GM18868 (cell line): ENCODE measurements around the gene SVOPL.

Experiments
- ATAC-seq: cut with Tn5 transposase; IDR thresholded peaks from one replicate; pipeline ENCODE4 v1.9.1; 2021; ENCODE audit warnings: mild to moderate bottlenecking, moderate library complexity; ENCODE audit not compliant: unreplicated experiment

Gene SVOPL

DNA sequence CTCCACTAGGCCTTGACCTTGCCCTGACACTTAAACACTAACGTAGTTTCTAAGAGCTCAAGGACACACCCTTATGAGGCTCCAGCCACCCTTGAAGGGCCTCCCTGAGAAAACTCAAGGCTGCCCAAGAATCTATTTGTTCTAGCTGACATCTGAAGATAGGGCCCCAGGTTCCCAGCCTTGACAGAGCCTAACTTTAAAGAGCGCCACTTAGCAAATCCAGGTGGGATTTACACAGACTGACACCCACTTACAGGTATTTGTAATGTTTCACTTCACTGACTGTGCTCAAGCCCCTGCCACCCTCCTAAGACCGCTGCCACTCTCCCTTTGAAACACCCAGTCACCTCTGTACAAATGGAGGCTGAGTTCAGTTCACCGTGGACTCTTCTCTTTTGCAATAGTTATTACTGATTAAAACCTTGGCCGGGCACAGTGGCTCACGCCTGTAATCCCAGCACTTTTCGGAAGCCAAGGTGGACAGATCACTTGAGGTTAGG lies 90.4 kb downstream of the SVOPL start:
- no peak for ATAC-seq

DNA sequence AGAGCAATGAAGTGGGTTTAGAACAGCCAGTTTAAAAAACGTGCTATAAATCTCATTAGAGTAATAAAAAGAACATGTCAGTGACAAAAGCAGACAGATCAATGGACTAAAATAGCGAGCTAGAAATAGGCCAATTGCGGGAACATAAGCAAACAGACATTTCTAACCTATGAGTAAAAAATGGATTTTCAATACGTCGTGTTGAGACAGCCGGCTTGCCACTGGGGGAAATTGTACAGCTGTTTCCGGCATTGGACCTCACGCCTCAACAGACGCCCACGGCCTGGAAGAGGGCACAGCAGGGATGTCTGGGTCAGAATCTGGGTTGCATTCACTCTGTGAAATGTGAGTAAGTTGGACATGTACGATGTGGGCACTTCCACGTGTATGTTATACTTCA lies 92.9 kb downstream of the SVOPL start:
- ATAC-seq: peak; percentile 92

DNA sequence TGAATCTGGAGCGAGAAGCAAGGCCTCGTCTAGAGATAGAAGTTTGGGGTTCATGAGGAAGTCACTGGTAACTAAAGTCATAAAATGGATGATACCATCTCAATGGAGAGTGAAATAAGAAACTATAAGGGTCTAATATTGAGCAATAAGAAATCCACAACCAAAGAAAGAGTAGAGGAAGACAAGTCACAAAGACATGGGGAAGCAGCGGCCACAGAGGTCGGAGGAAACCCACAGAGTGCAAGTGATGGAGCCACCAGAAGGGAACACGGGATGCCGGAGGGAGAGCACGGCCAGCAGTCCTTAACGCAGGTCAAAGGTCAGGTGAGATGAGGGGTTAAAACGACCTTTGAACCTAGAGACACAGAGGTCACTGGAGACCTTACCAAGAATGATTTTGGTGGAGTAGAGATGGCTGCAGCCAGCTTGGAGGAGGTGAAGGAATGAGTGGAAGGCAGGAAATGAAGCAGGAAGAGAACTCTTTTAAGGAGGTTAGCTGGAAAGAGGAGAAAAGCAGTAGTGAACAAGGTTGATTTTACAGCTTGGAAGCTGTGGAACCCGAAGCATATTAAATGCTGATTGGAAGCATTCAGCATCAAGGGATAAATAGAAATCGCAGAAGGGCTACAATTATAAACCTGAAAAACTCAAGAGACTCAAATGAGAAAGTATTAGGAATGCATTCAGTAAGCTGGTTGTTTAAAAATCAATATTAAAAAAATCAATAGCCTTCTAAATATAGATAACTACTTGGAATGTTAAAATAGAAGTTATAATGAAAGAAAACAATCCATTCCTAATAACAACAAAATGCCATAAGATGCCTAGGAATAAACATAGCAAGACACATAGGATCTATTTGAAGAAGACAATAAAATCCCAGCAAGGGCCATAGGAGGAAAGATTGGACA lies 93.7 kb downstream of the SVOPL start:
- ATAC-seq: no peak

DNA sequence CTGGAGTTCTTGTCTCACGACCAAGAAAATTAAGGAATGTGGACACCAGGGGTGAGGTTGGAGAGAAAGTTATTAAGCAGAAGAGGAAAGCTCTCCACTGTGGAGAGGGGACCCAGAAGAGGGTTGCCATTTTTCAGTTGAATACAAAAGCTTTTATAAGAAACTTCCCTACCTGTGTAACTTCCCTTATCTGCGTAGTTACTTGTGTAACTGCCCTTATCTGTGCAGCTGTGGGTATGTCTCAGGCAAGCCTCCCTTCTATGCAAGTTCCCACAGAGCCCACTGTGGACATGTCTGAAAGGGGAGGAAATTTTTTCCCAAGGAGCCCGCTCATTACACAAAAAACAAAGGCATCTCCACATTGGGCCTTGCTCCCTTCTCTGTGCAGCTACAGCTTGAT lies 94.9 kb downstream of the SVOPL start:
- ATAC-seq: no peak

DNA sequence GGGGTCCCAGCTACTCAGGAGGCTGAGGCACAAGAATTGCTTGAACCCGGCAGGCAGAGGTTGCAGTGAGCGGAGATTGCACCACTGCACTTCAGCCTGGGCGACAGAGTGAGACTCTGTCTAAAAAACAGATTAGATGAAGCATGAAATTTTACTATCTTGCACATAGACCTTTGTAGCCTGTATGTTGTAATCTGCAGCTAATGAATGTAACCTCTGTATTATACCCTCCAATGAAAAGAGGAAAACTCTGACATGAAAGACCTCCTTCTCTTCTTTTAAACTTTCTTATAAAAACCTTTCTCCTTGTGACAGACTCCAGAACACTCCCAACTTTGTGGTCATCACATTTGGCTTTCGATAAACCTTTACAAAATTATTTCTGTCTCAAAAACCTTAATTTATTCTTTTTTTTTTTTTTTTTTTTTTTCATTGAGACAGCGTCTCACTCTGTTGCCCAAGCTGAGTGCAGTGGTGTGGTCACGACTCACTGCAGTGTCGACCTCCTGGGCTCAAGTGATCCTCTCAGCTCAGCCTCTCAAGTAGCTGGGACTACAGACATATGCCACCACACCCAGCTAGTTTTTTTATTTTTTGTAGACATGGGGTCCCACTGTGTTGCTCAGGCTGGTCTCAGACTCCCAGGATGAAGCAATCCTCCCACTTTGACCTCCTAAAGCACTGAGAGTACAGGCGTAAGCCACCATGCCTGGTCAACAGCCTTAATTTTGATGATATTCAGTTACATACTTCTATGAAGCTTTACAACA lies 97.4 kb downstream of the SVOPL start:
- ATAC-seq: no peak

DNA sequence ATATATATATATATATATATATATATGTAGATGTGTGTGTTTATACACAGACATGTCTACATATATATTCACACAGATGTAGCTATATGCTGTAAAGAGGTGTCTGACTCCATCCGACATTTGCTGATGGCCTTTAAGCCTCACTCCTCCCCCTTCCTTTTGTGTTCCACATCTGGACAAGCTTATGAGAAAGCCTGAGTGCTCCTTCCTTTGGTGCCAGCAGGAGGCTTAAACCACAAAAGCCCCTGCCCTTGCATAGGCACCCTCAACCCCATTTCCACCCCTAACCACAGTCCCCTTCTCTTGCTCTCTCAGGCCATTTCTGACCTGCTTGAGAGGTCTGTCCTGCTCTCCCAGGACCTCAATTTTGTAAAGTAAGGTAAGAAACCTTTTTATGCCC lies 98.7 kb downstream of the SVOPL start:
- no peak for ATAC-seq

DNA sequence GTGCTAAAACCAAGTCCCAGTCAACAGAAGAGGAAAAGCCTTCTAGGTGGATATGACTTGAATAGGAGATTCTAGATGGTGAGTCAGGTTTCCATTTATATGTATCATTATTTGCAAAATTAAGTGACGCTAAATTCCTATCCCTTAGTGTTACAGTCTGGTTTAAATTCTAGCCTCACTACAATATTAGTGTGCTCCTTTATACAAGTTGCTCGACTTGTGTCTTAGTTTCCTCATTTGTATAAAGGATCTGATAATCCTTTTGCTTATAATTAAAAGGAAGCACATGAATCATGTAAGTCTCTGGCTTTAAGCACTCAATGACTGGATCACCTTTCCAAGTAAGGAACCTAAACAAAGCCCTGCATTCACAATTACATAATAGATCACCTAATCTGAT lies 105.7 kb downstream of the SVOPL start:
- ATAC-seq: no peak

DNA sequence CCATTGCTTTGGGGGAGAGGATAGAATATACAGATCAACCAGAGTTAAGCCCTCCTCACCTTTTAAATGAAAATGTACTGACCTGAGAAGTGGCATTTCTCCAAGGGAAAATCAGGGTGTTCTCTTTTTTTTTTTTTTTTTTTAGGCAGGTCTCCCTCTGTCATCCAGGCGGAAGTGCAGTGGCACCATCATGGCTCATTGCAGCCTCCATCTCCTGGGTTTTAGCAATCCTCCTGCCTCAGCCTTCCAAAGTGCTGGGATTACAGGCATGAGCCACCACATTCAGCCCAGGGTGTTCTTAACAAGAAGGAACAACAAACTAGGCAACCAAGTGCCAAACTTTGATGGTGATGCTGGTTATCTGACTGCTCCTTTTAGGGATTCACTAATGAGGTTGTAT lies 111.0 kb downstream of the SVOPL start:
- ATAC-seq: no peak

DNA sequence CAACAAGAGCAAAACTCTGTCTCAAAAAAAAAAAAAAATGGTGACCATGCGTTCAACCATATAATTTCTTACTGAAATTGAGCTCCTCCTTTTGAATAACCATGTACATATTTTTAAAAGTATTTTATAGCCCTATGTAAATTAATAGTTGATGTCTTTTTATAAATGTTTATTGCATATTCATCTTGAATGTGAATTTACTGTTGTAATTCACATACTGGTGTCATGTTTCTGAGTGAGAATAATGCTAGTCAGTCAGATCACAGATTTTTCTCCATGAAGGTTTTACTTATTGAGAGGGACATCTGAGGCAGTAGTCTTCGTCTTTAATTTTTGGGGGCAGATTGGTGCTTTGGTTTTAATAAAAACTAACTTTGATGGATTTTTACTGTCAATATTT lies 112.2 kb downstream of the SVOPL start:
- ATAC-seq: no peak

DNA sequence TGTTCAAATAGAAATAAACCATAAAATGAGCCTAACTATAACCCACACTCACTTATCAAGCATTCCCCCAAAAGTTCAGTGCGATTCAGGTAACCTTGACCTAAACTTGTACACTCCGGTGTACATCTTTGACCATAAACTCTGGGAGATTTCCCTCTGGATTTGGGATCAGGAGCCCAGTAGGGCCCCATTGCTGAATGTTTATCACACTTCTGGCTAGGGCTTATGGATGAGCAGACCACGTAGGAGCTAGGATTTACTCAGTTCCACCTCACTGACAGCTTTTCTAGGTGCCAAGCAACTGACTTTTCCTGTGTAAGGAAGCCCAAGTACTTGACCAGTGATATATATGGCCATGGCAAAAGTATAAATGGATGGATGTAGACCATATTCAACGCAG lies 113.7 kb downstream of the SVOPL start:
- ATAC-seq: no peak

DNA sequence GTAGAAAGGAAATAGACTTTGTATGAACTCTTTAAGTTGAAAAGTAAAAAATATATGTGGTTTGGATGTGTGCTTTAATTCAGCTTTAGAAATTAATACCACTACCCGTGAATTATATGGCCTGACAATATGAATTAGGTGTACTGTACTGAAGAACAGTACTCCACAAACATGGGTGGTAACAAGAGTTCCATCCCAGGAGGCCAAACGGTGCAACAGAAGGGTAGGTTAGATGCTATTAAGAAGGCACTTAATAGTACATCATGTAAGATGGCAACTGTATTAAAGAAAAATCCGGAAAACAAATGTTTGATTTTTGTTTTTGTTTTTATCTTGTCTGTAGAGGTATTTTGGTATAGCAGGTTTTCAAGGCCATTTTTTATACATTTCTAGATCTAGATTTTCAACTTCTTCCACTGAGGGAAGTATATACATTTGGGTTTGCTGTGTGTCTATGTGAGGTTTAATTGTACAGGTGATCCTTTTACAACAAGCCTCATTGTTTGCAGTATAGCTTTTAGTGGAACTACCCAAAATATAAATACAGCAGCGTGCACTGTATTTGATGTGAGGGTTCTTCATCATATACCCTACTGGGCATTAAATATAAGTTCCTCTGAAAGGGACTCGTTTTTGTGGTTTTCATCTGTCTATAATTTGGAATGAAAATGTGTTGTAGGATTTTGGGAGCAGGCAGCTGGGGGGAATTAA lies 115.7 kb downstream of the SVOPL start:
- no peak for ATAC-seq

DNA sequence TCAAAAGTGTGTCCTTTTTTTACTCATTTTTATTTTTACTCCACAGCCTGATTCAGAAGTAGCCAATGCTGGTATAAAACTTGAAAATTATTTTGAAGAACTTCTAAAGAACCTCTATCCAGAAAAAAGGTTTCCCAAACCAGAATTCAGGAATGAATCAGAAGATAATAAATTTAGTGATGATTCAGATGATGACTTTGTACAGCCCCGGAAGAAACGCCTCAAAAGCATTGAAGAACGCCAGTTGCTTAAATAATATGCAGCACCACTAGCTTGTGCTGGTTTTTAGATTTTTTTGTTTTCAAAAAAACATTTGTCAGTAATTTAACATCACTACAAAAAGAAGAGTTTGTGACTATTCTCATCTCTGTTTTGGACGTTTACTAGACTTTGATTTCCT lies 116.5 kb downstream of the SVOPL start:
- no peak for ATAC-seq

DNA sequence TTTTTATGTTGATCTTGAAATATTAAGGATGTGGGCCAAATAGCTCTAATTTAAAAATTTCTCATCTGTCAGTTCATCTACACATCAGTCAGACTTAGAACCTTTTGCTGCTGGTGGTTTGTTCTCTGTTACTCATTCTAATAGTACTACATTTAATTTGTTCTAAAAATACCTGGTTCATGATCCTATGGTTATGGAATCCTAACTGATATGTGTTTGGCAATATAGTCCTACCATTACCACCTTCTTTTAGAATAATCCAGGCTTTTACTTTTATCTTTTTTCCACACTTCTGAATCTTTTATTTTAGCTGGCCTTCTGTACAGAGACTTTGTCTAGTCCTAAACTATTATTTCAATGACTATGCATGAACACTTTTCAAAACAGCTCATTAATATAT lies 116.9 kb downstream of the SVOPL start:
- no peak for ATAC-seq

DNA sequence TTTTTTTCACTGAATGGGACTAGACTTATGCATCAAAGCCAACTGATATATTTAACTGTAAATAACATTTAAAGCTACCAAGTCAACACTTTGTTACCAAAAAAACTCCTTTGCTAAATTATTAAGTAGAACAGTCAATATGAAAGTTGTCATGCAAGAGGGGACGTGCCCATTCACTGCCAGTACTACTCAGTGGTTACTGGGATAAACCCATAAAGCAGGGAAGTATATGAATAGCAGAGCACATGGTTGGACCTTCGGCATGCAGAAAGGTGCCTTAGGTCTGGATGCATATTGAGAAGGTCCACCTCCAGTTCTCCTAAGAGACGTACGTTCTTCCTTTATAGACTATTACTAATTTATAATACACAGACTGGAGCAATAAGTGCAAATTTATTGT lies 120.1 kb downstream of the SVOPL start:
- peak; percentile 53 for ATAC-seq

DNA sequence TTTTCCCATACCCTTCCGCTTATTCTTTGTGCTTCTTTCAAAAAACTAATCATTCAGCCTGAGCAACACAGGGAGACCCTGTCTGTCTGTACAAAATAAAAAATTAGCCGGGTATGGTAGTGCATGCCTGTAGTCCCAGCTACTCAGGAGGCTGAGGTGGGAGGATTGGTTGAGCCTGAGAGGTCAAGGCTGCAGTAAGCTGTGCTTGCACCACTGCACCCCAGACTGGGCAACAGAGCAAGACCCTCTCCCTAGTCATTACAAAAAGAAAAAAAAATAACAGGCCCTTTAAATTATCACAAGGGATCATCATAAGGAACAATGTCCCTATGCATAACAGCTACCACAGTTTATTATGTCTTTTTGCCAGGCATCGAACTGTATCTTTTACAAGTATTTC lies 121.5 kb downstream of the SVOPL start:
- ATAC-seq: no peak

DNA sequence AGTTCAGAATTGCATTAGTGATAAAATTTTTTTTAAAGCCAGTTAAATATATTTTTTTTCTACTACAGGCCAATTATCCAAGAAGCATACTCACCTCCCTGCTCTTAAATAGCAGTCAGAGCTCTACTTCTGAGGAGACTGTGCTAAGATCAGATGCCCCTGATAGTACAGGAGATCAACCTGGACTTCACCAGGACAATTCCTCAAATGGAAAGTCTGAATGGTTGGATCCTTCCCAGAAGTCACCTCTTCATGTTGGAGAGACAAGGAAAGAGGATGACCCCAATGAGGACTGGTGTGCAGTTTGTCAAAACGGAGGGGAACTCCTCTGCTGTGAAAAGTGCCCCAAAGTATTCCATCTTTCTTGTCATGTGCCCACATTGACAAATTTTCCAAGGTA lies 122.0 kb downstream of the SVOPL start:
- no peak for ATAC-seq

DNA sequence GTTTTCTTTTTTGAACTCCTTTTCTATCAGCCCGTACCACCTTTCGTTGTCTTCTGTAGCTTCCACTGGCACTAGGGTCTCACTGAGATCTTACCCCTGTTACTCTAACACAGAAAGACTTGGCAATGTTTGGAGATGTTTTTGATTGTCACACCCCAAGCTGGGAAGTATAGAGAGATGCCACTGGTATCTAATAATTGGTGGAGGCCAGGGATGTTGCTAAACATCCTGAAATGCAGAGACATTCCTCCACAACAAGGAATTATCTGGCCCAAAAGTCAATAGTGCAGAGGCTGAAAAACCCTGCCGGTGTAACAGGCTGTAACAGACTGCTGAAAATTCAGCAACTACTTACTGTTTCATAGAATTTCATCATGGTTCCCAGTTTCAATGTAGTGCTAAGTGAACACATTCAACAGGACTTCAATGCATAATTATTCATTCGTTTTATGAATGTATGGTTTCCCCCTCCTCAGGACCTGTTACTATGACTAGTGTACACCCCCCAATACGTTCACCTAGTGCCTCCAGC lies 125.2 kb downstream of the SVOPL start:
- ATAC-seq: no peak

DNA sequence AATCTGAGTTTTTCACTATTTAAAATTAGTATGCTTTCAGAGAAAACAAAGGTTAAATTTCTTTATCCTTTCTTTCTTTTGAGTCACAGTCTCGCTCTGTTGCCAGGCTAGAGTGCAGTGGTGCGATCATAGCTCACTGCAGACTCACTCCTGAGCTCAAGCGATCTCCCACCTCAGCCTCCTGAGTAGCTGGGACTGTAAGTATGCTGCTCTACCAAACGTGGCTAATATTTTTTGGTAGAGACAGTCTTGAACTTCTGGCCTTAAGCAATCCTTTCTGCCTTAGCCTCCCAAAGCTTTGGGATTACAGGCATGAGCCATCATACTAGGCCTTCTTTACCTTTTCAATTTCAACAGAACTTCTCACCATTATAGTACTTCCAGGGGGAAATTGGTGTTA lies 127.4 kb downstream of the SVOPL start:
- ATAC-seq: no peak

DNA sequence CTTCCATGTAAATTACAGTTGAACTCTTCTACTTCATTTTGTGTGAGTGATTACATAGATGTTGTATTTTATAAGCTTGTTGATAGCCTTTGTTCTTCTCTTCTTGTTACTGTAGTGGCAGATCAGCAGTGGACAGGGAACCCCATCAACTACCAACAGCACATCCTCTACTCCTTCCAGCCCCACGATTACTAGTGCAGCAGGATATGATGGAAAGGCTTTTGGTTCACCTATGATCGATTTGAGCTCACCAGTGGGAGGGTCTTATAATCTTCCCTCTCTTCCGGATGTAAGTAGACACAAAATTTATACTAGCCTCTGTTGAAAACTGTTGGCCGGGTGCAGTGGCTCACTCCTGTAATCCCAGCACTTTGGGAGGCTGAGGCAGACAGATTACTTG lies 130.4 kb downstream of the SVOPL start:
- ATAC-seq: no peak

DNA sequence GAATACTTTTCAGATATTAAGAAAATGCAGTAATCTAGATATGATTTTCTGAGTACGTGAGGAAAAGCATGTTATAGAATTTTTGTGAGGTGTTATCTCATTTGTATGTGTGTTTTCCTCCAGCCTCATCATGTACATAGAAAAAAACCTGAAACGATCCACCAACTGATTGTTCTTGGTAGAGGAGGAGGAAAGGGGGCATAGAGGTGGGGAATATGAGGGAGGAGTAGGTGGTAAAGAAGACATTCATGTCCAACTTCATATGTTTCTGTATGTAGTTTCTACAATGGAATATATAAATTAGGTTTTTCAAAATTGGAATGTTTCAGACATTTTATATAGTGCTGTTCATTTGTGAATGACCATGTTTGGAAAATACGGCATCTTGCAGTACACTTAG lies 131.7 kb downstream of the SVOPL start:
- ATAC-seq: no peak

DNA sequence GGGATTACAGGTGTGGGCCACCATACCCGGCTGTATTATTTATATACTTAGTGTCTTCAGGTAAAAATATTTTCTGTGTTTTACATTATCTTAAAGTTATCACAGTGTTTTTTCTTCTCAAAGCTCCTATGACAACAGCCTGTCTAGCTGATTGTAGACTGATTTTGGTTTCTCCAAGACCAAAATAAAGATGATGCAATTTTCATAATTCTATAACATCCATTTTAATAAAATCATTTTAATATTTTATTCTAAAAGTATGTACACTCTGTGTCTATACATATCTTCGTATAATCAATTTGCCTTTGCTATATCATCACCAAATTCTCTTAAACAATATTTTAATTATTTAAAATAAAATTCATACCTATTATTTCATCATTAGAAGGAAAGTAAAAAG lies 132.5 kb downstream of the SVOPL start:
- no peak for ATAC-seq
